H1 (cell line): ENCODE measurements around the gene P2RX1. TPM values are rescaled to one million over a fixed set of nuclear protein-coding genes. Genes with fewer than 3 reads are reported as not detected.

Source experiments
- CBX8 ChIP-seq: fragments of 300-800, 300-1000 bp; sonication (generic); IDR thresholded peaks from 2 replicates; pipeline ENCODE4 v1.7.1; 2016; ENCODE audit warnings: low read depth, low read length, borderline replicate concordance
- CHD7 ChIP-seq: fragments of 300-600 bp; sonication (generic); IDR thresholded peaks from 2 replicates; pipeline ENCODE4 v1.7.1; 2012; ENCODE audit warnings: low read length, moderate library complexity, mild to moderate bottlenecking, inconsistent platforms; ENCODE audit not compliant: insufficient replicate concordance
- CREB1 ChIP-seq: IDR thresholded peaks from 2 replicates; pipeline ENCODE4 v1.6.1; 2012; ENCODE audit warnings: inconsistent platforms
- CTBP2 ChIP-seq: IDR thresholded peaks from 2 replicates; pipeline ENCODE4 v1.7.0; 2011; ENCODE audit warnings: borderline replicate concordance, mild to moderate bottlenecking, moderate library complexity, mixed read lengths, low read length; ENCODE audit not compliant: insufficient read depth, insufficient read length
- EP300 ChIP-seq, 2 experiments: IDR thresholded peaks; 1 replicate in 1 of 2; 2 replicates in 1 of 2; pipeline ENCODE4 v1.6.1; 2011 to 2012; ENCODE audit warnings: low read depth in 2 of 2, low read length in 2 of 2, mild to moderate bottlenecking in 2 of 2, borderline replicate concordance in 1 of 2, inconsistent platforms in 1 of 2, moderate library complexity in 1 of 2
- GTF2F1 ChIP-seq: IDR thresholded peaks from 2 replicates; pipeline ENCODE4 v1.6.1; 2012; ENCODE audit warnings: low read depth, low read length, improper control_type of control experiment, borderline replicate concordance
- JUND ChIP-seq: IDR thresholded peaks from 2 replicates; pipeline ENCODE4 v1.6.1; 2011; ENCODE audit warnings: mild to moderate bottlenecking, improper control_type of control experiment, low read length
- KDM4A ChIP-seq: IDR thresholded peaks from one replicate; pipeline ENCODE4 v1.7.1; 2012; ENCODE audit warnings: low read depth, mild to moderate bottlenecking, moderate library complexity, low read length, inconsistent platforms; ENCODE audit not compliant: severe bottlenecking
- SAP30 ChIP-seq: fragments of 300-600 bp; sonication (generic); IDR thresholded peaks from 2 replicates; pipeline ENCODE4 v1.7.1; 2012; ENCODE audit warnings: low read length, moderate library complexity, mild to moderate bottlenecking, inconsistent platforms; ENCODE audit not compliant: insufficient read depth, insufficient replicate concordance
- SUZ12 ChIP-seq: fragments of 200-600 bp; sonication (generic); IDR thresholded peaks from 2 replicates; pipeline ENCODE4 v1.6.1; 2012; ENCODE audit warnings: mild to moderate bottlenecking, inconsistent platforms, low read length, moderate library complexity, mixed read lengths
- polyA plus RNA-seq, 7 experiments: library from polyadenylated mRNA; depleted of rRNA in 3 of 7; stranded (reverse) in 5 of 7; unstranded in 2 of 7; fragments of >200 nt in 5 of 7; fragments of 200-250 nt in 2 of 7; gene quantifications; 1 replicate in 5 of 7; 2 replicates in 1 of 7; 4 replicates in 1 of 7; pipeline versions ENCODE4 v1.2.1 to v1.2.3, GENCODE V29; 2011 to 2013; ENCODE audit warnings: missing spikeins in 2 of 7, mixed read lengths in 2 of 7
- total RNA-seq: library from RNA; stranded (reverse); fragmentation: NEBNext Ultra II Directional; extraction: Animal tissue kit (Norgen Biotek cat#: 25700); gene quantifications from 2 replicates; pipeline ENCODE4 v1.2.1, GENCODE V29; 2021

Gene P2RX1
- total and polyA plus RNA-seq, 2 of the 8 experiments (the other 6 are each of a cell fraction or from before 2014, with no cell fraction given) = 0.45 to 1.1 TPM

- TF ChIP-seq CHD7 = no peak
- TF ChIP-seq KDM4A = no peak
- no peak for TF ChIP-seq CREB1
- TF ChIP-seq GTF2F1 = no peak
- TF ChIP-seq EP300 (IDR thresholded peaks at IDR 0.05; ENCODE audit: borderline replicate concordance in 1 of 2, low read depth in 2 of 2, low read length in 2 of 2) = no peak
- no peak for TF ChIP-seq CBX8
- TF ChIP-seq CTBP2 = no peak
- TF ChIP-seq JUND = no peak
- no peak for TF ChIP-seq SAP30
- TF ChIP-seq SUZ12 = no peak
Observed at GRCh38 chr17:3956327-3956957, 40.2 kb upstream of the P2RX1 start (continued).
